Epithelial cell of prostate (primary cell): Measurements from ENCODE around the gene SAYSD1.
"Not testable (repeated sequence)": the region's sequence is repeated elsewhere in the genome, so short reads cannot be mapped to it uniquely, and the experiment has no call there.

Experiments
- DNase-seq: peaks from one replicate; pipeline ENCODE4 v3.0.0-alpha.2; 2011; ENCODE audit warnings: low read depth, low spot score
- H3K27ac ChIP-seq: fragments of 450-650 bp; 2 replicates; pipeline ENCODE4 v1.5.1; 2017; ENCODE audit warnings: mild to moderate bottlenecking

SAYSD1 gene, protein sequence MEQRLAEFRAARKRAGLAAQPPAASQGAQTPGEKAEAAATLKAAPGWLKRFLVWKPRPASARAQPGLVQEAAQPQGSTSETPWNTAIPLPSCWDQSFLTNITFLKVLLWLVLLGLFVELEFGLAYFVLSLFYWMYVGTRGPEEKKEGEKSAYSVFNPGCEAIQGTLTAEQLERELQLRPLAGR

DNA sequence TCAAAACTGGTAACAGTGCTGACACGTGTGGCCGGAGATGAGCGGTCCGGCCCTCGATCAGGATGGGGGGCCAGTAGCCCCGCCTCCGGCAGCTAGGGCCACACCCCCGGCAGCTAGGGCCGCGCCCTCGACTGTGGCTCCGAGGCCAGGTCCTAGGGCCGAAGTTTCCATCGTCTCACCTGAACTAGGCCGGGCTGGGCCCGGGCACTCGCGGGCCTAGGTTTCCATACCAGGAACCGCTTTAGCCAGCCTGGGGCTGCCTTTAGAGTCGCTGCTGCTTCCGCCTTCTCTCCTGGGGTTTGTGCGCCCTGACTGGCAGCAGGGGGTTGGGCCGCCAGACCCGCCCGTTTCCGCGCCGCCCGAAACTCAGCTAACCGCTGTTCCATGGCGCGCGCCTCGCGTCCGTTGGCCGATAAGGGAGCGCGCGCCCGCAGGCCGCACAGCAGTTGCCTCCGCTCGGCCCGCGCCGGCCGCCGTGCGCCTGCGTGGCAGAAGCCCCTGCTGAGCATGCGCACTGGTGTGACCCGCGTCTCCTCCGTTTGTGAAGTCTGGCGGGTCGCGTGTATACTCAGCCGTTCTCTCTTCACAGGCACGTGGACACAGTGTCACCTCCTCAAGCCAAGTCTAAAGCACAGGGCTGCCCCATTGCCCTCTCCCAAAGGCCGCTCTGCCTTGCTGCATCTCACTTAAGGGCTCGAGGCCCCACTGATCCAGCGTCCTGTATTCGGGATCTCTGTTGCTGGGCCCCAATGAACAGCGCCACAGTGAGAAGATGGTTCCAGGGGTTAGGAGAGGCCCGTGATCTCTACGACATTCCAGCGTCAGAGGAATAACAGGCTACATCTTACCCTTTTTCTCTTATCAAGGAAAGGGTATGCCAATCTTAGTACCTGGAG lies at the start of gene SAYSD1:
TSS of gene SAYSD1 (minus strand) at position 483 of the 896 bp plus-strand sequence. CDS start at position 386, 97 bp downstream.
- peak within 1 kb of the TSS; percentile 83 for H3K27ac ChIP-seq

DNA sequence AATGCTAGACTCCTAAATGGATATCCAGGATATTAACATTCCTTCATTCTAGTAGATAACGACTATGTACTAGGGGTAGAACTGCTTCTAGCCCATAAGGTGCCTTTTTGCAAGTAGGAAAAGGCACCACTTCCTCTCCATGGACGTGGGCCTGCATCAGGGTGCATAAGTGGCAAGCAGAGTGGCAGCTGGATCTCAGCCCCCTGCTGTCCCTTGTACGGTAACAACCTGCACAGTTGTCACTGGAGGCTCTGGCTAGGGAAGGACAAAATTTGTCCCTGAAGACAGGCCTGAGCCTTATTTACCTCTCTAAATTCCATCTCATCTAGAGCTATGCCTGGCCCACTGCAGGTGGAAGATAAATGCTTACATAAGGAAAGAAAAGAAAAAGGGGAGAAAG lies 42.5 kb upstream of the SAYSD1 start:
- H3K27ac ChIP-seq = no peak overlapping the region
- DNase-seq = no peak

More for the DNA sequence above, at the start of gene SAYSD1:
- DNase-seq = peak; percentile 58

DNA sequence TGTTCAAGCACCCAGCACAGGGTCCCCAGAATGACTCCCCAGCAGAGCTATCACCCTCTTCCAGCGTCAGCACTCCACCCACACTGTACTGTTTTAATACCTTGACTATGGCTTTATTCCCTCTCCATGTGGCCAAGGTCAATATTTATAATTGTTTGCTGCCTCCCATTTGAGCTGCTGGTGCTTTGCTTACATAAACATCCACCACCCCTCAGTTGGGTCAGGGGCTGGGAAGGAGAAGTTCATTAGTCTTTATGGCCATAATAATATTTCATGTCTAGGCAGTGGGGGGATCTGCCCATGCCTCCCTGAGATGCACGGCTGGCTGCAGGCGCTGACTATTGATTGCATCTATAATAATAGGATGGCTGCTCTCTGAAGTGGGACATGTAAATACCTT lies 41.8 kb upstream of the SAYSD1 start:
- no peak overlapping the region for H3K27ac ChIP-seq
- DNase-seq = no peak

DNA sequence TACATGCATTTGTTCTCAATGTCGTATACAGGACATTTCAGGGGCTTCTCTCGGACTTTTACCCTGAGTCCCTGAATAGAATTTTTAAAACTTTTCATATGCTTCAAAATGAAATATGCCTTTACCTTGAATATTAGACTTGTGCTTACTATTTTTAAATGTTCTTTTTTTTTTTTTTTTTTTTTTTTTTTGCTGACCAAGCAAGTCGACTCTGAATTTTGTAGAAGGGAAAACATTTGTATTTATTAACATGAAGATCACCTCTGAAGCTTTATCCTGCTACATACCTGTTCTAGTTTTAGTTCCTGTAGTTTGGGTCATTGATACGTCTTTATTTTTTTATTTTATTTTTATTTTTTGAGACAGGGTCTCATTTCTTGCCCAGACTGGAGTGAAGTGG lies 39.7 kb upstream of the SAYSD1 start:
- H3K27ac ChIP-seq = no peak overlapping the region
- no peak for DNase-seq

DNA sequence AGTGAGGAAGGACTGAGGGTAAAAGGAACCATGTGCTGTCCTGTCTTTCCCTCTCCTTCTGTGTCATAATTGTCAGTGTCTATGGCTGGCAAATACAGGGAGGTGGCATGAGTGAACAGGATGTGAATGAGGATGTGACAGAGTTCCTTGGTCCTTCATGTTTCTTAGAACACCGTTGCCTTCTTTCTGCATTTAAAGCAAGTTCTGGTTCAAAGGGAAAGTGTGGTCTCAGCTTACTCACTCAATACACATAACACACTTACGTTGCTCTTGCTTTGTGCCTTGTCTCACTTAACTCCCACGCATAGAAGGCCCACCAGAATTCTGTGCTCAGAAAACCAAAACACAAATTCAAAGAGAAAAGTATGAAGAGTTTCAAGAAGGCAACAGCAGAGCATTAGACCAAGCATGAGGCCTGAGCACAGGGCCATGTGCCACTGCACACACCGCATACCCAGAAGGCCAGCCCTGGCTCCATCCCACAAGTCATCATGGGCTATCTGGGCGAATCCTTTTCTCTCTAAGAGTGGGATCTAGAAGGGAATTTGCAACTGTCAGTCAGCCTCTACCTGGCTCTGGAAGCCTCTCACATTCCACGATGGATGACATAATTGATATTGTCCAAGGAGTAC lies 38.9 kb upstream of the SAYSD1 start:
- no peak overlapping the region for H3K27ac ChIP-seq
- DNase-seq = no peak

DNA sequence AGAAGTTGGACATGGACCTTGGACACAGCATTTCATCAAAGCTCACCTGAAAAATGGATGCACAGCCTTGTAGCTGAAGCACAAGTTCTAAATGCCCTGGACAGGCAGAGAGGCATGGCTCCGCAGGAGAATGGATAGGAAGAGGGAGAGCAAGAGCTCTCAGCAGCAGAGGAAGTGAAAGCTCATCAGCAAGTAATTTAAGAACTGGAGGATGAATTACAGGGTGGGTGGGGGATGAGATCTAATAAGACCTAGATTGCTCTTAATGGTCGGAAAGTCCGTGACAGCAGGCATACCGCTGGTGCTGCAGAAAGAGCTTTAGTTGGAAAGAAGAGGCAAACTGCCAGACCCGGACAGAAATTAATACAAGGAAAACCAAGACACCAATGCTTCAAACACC lies 37.3 kb upstream of the SAYSD1 start:
- H3K27ac ChIP-seq = no peak overlapping the region
- DNase-seq = no peak

DNA sequence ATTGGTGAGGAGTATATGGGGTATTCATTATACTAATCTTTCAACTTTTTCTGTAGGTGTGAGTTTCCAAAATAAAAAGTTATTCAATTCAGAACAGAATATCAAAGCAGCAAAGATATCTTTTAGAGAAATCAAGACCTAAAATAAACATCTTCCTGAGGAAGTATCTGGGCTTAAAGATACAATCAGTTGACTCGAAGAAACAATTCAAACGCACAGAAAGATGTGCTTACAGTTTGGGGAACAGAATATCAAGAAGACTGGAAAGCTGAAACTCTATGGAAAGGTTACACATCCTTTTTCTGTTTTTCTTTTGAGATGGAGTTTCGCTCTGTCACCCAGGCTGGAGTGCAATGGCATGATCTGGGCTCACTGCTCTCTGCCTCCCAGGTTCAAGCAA lies 36.2 kb upstream of the SAYSD1 start:
- no peak overlapping the region for H3K27ac ChIP-seq
- DNase-seq = no peak

DNA sequence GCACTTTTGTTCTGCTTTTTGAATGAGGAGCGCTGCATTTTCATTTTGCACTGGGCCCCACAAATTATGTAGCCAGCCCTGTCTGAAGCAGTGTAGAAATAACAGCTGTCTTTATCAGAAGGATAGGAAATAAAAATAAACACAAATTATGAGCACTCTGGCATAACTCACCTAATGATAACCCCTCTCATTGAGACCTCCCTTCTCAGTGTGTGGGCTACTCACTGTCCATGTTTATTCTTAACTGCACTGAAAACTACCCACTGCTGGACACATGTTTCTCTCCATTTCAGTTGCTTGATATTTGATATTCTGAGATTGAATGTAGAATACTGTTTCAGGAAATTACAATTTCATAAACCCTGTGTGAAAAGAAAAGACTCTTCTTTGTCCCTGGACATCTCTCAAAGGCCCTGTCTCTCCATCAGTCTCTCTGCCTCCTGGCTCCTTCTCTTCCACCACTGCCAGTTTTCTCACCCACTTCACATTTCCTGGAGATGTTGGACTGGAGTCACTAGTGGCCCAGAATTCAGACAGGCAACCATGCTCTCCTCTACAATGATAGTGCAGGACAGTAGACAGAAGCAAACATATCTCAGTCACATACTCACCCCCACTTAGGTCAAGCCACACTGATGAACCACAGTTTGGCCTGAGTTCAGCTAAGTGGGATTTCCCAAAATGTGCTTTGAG lies 29.6 kb upstream of the SAYSD1 start:
- H3K27ac ChIP-seq = no peak overlapping the region
- DNase-seq = no peak

DNA sequence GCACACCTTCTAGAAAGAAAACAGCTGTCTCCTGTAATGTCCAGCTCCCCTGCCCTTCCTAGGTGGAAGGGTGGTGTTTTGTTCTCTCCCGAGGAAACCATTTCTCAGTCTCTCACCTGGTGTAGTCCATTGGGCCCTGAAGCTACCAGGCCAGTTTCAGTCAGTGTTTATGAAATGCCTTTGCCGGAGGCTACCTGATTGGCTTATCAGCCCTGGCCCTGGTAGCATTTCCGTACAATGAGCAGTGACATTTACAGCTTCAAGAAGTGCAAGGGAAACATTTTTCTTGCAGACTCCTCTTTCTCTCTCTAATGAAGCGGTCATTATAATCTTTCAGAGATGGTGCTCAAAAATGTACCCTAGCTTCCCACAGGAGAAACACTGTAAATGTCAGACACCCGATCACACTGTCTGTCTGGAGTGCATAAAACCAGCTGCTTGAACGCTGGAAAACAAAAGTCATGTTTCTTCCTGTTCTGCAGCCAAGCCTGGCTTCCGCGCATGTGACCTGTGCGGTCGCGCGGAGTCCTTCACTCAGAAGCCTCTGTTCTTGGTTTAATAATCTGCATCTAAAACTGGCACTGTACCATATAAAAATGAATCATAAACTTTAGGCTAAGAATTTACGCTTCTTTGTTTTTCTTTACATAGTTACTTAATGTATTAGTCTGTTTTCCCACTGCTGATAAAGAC lies 28.4 kb upstream of the SAYSD1 start:
- no peak for DNase-seq
- no peak overlapping the region for H3K27ac ChIP-seq

DNA sequence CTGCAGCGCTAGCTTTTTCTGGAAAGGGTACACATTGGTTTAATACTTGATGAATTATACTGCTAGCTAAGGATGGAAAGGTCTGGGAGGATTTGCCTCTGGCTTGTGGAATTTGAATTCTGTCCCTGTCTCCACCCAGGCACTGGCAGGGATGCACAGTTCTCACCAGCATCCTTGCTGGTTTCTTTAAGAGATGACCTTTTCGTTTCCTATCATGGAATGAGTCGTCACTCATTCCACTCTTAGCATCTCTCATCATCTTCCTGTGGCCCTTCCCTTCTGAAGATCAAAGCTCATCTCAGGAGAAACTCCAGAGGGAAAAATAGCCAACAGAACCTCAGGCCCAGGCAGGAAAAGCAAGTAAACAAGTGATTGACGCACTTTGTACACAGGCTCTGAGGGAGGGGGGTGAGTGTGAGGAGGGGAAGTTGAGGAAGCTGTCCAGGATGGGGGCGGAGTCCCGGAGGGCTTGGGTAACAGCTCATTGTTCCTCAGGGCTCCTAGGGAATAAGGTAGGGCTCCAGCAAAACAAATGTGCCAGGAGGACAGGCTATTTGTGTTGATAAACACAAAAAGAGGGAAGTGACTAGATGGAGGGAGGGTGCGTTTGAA lies 25.7 kb upstream of the SAYSD1 start:
- H3K27ac ChIP-seq = no peak overlapping the region
- DNase-seq = no peak

DNA sequence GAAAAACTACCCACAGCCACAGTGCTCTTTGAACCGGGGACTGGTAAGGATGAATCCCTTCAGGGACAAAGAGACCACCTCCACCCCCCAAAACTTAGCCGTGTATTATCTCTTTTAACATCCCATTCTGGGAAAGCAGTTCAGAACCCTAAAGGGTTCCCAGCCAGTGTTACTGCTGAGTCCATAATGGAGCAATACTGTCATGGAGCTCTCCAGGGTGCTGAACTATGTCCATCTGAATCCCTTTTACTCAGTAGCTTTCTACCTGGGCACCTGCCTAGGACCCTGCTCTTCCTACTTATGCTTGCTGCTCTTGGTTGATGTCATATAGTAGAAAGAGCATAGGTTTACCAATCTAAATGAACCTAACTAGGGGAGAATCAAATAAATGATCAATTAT lies 22.3 kb upstream of the SAYSD1 start:
- H3K27ac ChIP-seq = no peak overlapping the region
- DNase-seq = no peak

DNA sequence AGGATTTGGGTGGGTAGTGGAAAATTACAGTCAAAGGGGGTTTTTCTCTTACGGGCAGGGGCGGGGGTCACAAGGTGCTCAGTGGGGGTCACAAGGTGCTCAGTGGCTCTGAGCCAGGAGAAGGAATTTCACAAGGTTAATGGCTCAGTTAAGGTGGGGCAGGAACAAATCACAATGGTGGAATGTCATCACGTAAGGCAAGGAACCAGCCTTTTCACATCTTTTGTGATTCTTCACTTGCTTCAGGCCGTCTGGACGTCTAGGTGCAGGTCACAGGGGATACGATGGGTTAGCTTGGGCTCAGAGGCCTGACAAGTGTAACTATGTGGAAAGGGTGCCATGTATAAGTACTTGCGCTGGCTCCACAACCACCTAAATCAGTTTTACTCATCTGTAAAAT lies 21.2 kb upstream of the SAYSD1 start:
- DNase-seq, H3K27ac ChIP-seq: not testable (repeated sequence)

DNA sequence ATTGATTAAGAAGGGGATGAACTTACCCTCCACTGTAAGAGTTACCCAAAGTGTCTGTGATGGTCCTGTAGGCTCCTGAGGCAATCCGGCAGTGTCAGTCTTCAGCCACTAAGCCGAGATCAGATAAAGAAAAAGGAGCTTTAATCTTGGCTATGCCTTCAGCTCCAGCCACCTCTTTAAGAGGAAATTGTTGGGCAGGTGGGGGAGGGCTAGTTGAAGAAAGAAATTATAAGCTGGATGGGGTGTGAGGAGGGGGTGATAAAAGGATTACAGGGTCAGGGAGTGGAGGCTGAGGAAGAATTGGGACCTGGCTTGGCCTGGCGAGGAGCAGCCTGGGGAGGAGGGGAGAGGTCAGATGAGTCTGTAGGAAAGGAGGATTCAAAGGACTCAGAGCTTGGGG lies 19.8 kb upstream of the SAYSD1 start:
- not testable (repeated sequence) for H3K27ac ChIP-seq, DNase-seq

DNA sequence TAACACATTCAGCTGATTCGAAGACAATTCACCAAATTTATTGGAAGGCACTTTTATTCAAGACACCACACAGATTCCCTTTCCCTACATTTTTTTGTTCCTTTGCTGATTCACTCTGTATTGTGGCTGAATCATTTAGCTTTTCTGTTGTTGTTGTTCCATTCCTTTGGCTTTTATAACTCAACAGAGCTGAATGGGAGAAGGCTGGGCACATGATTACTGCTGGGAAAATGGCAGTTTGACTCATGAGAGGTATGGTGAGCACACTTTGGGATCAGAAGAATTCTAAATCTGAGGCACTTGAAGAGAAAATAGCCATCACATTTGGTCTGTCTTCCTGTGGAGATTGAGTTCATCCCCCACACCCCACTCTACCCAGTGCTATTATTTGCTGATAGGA lies 15.7 kb upstream of the SAYSD1 start:
- no peak overlapping the region for H3K27ac ChIP-seq
- DNase-seq = no peak

DNA sequence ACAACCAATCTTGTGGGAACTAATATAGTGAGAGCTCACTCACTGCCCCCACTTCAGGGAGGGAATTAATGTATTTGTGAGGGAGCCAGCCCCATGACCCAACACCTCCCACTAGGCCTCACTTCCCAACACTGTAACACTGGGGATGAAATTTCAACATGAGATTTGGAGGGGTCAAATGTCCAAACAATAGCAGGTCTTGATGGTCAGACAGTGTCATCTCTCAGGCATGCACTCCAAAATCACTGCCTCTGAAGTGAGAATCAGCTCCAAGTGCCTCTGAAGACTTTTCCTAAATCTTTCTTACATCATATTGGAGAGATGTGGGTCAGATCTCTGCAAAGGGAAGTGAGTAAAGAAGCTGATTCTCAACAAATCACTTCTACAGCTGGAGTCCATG lies 13.8 kb upstream of the SAYSD1 start:
- no peak overlapping the region for H3K27ac ChIP-seq
- no peak for DNase-seq

DNA sequence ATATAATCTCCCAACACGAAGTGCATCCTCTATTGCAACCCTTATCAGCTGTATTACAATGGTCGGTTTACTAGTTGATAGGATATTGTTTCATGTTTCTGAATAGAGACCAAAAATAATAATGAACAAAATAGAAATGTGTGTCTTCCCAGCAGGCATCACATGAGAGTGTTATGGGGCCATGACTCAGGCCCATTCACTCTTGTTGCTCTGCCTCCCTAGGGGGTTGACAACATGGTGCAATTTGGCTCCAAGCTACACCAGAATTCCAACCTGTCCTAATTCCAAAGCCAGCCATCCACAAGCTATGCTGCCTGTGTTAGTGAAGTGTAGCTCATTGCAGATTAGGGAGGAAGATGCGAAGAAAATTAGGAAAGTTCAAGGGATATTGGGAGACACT lies 13.1 kb upstream of the SAYSD1 start:
- DNase-seq = no peak
- H3K27ac ChIP-seq = no peak overlapping the region

DNA sequence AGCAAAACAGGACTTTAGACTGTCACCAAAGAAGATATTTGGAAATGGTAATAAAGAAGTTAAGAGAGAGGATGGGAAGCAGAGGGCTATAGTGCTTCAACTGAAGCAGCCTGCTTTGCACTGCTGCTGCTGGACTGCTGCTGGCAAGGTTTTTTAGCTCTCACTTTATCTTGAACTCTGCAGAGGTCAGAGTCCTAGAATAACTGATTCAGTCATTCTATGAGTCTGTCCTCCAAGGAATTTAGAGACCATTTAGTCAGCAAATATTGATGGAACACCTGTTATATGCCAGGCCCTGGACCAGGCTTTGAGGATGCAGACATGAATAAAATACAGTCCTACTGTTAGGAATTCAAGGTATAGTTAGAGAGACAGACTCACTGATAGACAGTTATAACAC lies 9.1 kb upstream of the SAYSD1 start:
- DNase-seq = no peak
- H3K27ac ChIP-seq = no peak overlapping the region

DNA sequence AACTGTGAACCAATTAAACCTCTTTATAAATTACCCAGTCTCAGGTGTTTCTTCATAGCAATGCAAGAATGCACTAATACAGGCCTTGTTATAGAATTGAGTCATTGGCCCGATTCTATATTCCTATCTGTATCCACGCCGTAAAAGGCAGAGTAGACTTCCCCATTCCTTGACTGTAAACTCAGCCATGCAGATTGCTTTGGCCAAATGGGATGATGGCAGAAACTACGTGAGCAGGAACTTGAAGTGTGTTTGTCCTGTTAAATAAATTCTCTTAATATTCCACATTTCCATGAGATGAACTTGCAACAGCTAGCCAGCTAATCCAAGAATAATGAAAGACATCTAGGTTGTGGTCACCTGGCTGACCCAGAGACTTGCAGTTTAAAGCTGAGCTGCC lies 3.9 kb upstream of the SAYSD1 start:
- DNase-seq = no peak

DNA sequence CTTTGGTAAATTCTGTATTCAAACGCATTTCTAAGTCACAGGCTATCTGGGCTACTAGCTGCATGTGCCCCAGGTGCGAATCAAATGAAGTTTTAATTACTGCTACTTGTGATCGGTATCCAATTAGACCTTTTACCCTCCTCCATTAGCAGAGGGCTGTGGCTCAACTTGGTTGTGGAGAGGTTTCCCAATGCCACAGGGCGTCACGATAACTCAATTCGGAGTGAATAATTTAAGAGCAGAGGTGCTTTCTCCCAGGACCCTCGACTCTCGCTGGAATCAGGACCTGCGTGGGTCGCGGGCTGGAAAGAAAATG lies 640 bp downstream of the SAYSD1 start:
- DNase-seq = no peak
- peak overlapping the region; percentile 83 for H3K27ac ChIP-seq

More for the DNA sequence above, 3.9 kb upstream of the SAYSD1 start:
- H3K27ac ChIP-seq = no peak overlapping the region

DNA sequence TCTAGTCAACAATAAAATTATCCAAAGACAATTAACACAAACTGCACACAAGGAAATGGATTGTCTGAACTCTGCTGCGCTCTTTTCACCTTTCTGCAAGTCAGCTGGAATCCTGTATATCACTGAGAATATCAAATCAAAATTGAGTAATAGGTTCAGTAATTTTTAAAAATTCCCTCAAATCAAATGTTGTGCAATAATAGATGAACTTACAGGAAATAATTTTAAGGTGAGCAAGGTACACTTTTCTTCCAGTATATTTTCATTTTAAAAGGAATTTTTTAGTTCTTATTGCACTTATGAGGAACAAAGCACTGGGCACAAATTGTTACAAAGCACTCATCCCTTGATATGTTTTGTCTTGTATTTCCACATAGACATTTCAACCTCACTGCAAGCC lies 1.2 kb downstream of the SAYSD1 start:
- no peak overlapping the region for H3K27ac ChIP-seq
- no peak for DNase-seq
